Cardiac muscle cell (in vitro differentiated cells and primary cell): ENCODE data around the gene REV1. TPM values are rescaled to one million over a fixed set of nuclear protein-coding genes. Genes with fewer than 3 reads are reported as not detected.
A peak's percentile ranks its signal among the peaks of the same experiment; 100 is the strongest.

Source experiments
- DNase-seq, 2 donors: peaks; one replicate each; pipeline versions ENCODE4 v3.0.0 to v3.0.0-alpha.2; 2010 to 2017; ENCODE audit warnings: low read depth in 1 of 2, low spot score in 1 of 2
- H3K27ac ChIP-seq: fragments of 200-600 bp; sonication (generic); 2 replicates; pipeline ENCODE4 v1.5.1; 2016
- H3K27me3 ChIP-seq: fragments of 200-600 bp; sonication (generic); 2 replicates; pipeline ENCODE4 v1.6.0; 2016; ENCODE audit warnings: control low read depth
- H3K36me3 ChIP-seq: fragments of 200-600 bp; sonication (generic); 2 replicates; pipeline ENCODE4 v1.5.1; 2016; ENCODE audit warnings: control low read depth
- H3K4me1 ChIP-seq: fragments of 200-600 bp; sonication (generic); 2 replicates; pipeline ENCODE4 v1.8.1; 2017; ENCODE audit warnings: low read depth, mild to moderate bottlenecking, mixed run types
- H3K4me3 ChIP-seq: fragments of 200-600 bp; sonication (generic); 2 replicates; pipeline ENCODE4 v1.5.1; 2016; ENCODE audit warnings: mild to moderate bottlenecking
- H3K9me3 ChIP-seq: fragments of 200-600 bp; sonication (generic); 2 replicates; pipeline ENCODE4 v1.5.1; 2017; ENCODE audit warnings: low read depth, mild to moderate bottlenecking, control low read depth
- polyA plus RNA-seq: library from polyadenylated mRNA; unstranded; fragments of >200 nt; fragmentation: Nextera tagmentation; extraction: Ambion mirVana; gene quantifications from 2 replicates; pipeline ENCODE4 v1.2.1, GENCODE V29; 2016
- total RNA-seq: library from RNA; depleted of rRNA; stranded (reverse); fragments of >200 nt; gene quantifications from 2 replicates; pipeline ENCODE4 v1.2.3, GENCODE V29; 2016
- TF ChIP-seq, protein P1 (sequence below): IDR thresholded peaks from 2 replicates; pipeline ENCODE4 v1.5.1; 2012; ENCODE audit warnings: low read depth, mild to moderate bottlenecking, low read length

Gene REV1
- total and polyA plus RNA-seq, 2 experiments from 2014 or later, result 26.9 to 33.9 TPM

DNA sequence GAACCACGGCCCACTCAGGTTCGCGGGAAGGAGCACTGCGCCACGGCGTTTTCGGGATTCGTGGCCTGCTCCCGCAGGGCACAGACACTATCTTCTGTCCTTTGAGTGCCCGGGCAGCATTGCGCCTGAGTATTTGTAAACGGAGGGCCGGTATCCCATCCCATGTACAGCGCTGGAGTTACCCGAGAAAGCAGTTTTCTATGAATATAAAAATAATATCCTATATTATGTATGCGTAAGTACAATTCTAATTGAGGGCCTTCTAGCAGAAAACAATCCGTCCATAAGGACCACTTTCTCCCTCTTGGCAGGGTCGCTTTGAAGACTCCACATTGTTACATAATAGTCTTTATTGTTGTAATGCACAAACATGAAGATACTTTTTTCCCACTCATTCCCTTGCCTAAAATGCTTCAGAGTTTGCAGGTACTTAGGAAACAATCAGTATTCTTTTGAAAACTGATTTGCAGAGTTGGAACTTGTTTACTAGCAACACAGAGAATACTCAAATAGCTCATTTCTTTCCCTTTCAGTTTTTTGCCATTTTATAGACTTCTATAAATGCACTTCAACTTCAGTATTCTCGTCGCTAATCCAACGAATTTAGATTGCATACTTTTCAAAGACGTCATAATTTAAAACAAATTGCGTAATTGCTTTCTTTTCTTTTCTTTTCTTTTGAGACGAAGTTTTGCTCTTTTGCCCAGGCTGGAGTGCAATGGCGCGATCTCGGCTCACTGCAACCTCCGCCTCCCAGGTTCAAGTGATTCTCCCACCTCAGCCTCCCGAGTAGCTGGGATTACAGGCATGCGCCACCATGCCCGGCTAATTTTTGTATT lies 1.0 kb upstream of the REV1 start:
- Histone ChIP-seq H3K27me3 (no peaks in the 10 kb centered on the region), H3K27ac (peak overlapping the region; percentile 46), H3K36me3 (no peaks in the 10 kb centered on the region), H3K9me3 (no peaks in the 10 kb centered on the region), H3K4me3 (peak overlapping the region; percentile 72), H3K4me1 (peaks cover 12% of the 10 kb centered on the region)
- TF ChIP-seq, protein P1, sequence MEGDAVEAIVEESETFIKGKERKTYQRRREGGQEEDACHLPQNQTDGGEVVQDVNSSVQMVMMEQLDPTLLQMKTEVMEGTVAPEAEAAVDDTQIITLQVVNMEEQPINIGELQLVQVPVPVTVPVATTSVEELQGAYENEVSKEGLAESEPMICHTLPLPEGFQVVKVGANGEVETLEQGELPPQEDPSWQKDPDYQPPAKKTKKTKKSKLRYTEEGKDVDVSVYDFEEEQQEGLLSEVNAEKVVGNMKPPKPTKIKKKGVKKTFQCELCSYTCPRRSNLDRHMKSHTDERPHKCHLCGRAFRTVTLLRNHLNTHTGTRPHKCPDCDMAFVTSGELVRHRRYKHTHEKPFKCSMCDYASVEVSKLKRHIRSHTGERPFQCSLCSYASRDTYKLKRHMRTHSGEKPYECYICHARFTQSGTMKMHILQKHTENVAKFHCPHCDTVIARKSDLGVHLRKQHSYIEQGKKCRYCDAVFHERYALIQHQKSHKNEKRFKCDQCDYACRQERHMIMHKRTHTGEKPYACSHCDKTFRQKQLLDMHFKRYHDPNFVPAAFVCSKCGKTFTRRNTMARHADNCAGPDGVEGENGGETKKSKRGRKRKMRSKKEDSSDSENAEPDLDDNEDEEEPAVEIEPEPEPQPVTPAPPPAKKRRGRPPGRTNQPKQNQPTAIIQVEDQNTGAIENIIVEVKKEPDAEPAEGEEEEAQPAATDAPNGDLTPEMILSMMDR, result no peak
- no peak for DNase-seq

DNA sequence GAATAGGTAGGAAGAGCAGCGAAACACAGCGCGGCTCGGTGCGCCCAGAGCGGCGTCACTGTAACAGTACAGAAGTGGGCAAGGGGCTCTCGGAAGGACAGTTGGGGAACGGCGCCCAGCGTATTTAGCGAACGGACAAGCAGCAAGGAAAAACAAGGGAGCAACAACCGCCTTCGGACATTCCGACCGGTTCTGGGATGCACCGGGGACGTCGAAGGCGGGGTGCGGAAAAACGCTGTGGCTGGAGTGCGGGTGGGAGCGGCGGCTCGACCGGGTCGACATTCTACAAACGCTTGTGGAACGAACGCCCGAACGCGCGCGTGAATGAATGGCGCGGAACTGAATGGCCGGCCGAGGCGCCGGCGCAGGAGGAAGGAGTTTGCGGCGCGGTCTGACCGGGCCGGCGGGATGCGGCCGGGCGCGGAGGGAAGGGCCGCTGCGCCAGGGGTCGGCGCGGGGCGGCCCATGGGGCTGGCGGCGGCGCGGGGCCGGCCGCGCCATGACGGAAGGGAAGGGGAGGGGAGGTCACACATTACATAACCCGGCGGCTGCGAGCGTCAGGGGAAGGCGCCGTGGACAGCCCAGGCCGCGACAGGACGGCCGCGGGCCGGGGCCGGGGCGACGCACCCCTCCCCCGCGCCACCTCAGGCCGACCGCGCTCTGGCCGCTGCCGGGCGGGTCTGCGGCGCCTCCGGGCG lies 605 bp downstream of the REV1 start:
- Histone ChIP-seq H3K4me3 (peak overlapping the region; percentile 82), H3K27me3 (no peaks in the 10 kb centered on the region), H3K27ac (peak overlapping the region; percentile 97), H3K4me1 (peaks cover 21% of the 10 kb centered on the region), H3K36me3 (no peaks in the 10 kb centered on the region), H3K9me3 (no peaks in the 10 kb centered on the region)
- DNase-seq, result peak; percentile 62 to 81
- TF ChIP-seq, protein P1, result no peak

DNA sequence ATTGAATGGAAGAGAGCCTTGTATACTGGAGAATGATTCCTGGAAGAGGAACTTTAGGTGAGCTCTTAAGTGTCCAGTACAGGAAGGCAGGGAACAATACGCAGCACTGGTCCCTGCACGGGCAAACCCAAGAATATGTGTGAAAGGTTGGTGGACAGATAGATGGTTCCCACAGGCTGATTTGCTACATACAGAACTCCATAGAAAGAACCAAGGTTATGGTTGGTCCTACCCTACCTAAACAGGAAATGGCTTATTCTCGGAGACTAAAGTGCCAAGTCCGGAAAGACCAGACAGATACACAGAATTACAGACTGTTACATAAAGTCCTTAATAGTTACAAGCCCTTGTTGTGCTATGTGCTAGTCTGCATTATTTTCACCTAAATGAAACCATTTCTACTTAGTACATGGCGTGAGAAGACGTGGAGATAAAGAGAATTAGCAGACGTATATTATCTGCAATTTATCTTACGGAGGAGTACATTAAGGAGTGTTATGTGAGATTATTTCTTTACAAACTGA lies 1.2 kb downstream of the REV1 start:
- DNase-seq, result peak in 1 of 2 donors; percentile 39
- Histone ChIP-seq H3K9me3 (no peaks in the 10 kb centered on the region), H3K4me3 (peak overlapping the region; percentile 82), H3K27ac (peak overlapping the region; percentile 97), H3K36me3 (no peaks in the 10 kb centered on the region), H3K4me1 (peaks cover 27% of the 10 kb centered on the region), H3K27me3 (no peaks in the 10 kb centered on the region)
- TF ChIP-seq, protein P1, result no peak

DNA sequence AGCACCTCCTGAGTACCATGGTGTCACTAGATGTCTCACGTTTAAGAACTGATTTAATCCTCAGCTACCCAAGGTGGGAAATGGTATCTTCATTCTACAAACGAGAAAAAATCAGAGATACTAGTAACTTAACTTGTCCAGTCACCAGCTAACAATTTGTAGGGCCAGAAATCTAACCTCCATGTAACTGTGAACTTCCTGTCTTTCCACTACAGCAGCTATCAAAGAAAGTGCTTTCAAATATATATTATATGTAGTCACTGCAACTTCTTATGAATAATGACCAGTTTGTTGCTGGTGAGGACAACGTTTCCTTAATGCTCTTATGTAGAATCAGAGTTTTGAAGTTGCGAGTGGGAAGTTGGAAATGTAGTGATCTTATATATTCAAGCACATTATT lies 1.9 kb downstream of the REV1 start:
- H3K27ac ChIP-seq, result no peak overlapping the region
- no peaks in the 10 kb centered on the region for H3K9me3 ChIP-seq
- TF ChIP-seq, protein P1, result no peak
- DNase-seq, result no peak
- H3K27me3 ChIP-seq, result no peaks in the 10 kb centered on the region
- peaks cover 34% of the 10 kb centered on the region for H3K4me1 ChIP-seq
- H3K4me3 ChIP-seq, result no peak overlapping the region
- no peaks in the 10 kb centered on the region for H3K36me3 ChIP-seq

DNA sequence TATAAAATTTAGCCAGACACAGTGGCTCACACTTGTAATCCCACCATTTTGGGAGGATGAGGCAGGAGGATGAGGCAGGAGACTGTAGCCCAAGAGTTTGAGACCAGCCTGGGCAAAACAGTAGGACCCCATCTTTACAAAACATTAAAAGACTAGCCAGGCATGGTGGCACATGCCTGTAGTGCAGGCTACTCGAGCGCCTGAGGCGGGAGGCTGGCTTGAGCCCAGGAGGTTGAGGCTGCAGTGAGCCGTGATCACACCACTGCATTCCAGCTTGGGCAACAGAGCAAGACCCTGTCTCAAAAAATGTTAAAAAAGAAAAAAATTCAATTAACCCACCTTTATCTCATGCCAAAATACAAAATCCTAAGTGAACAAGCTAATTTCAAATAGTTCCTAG lies 4.0 kb downstream of the REV1 start:
- Histone ChIP-seq H3K36me3 (no peaks in the 10 kb centered on the region), H3K9me3 (no peaks in the 10 kb centered on the region), H3K27me3 (no peaks in the 10 kb centered on the region), H3K4me1 (peaks cover 41% of the 10 kb centered on the region), H3K4me3 (no peak overlapping the region), H3K27ac (no peak overlapping the region)
- no peak for DNase-seq
- TF ChIP-seq, protein P1, result no peak
